OCI-LY7 (cell line): ENCODE measurements around the gene WSB1. TPM values are rescaled to one million over a fixed set of nuclear protein-coding genes. Genes with fewer than 3 reads are reported as not detected.
A peak's percentile ranks its signal among the peaks of the same experiment; 100 is the strongest.

Source experiments
- BruUV-seq: library from RNA; stranded (reverse); fragments of 400-500 nt; replicated peaks from 2 replicates; lab custom pipeline; 2021; lab: Mats Ljungman, UMichigan
- CTCF ChIA-PET: fragments of 300-600 bp; sonication (Branson Sonifier 250); formaldehyde crosslinking; loops from one replicate; lab custom pipeline; 2022; ENCODE audit warnings: antibody characterized with exemption; ENCODE audit not compliant: unreplicated experiment; lab: Charles Lee
- POLR2A ChIA-PET: fragments of 300-600 bp; sonication (Branson Sonifier 250); formaldehyde crosslinking; loops from one replicate; lab custom pipeline; 2022; ENCODE audit warnings: antibody characterized with exemption; lab: Charles Lee
- DNase-seq: peaks from one replicate; pipeline ENCODE4 v3.0.0-alpha.2; 2015; ENCODE audit warnings: low spot score
- H2AFZ ChIP-seq: fragments of 200-600 bp; sonication (generic), shearing (Covaris generic); 2 replicates; pipeline ENCODE4 v1.6.1; 2014; ENCODE audit warnings: mild to moderate bottlenecking, antibody characterized with exemption, low read length, moderate library complexity
- H3K27ac ChIP-seq: fragments of 200-600 bp; sonication (generic); 2 replicates; pipeline ENCODE4 v1.5.1; 2014; ENCODE audit warnings: mixed run types, low read depth, mild to moderate bottlenecking, moderate library complexity, low read length, inconsistent platforms; ENCODE audit not compliant: poor library complexity, severe bottlenecking
- H3K36me3 ChIP-seq: fragments of 200-600 bp; sonication (generic); 2 replicates; pipeline ENCODE4 v1.6.1; 2014; ENCODE audit warnings: mild to moderate bottlenecking, antibody characterized with exemption, low read length, moderate library complexity, mixed read lengths; ENCODE audit not compliant: insufficient read depth
- H3K4me1 ChIP-seq: fragments of 200-600 bp; sonication (generic); 2 replicates; pipeline ENCODE4 v1.5.1; 2014; ENCODE audit warnings: mild to moderate bottlenecking, low read length; ENCODE audit not compliant: insufficient read depth, poor library complexity, severe bottlenecking
- H3K4me2 ChIP-seq: fragments of 200-600 bp; sonication (generic); 2 replicates; pipeline ENCODE4 v1.6.1; 2014; ENCODE audit warnings: mild to moderate bottlenecking, low read length
- H3K4me3 ChIP-seq: fragments of 200-600 bp; sonication (generic); 2 replicates; pipeline ENCODE4 v1.5.1; 2014; ENCODE audit warnings: mild to moderate bottlenecking, low read depth, low read length; ENCODE audit not compliant: poor library complexity, severe bottlenecking
- H3K79me2 ChIP-seq: fragments of 200-600 bp; sonication (generic); 2 replicates; pipeline ENCODE4 v1.6.1; 2016; ENCODE audit warnings: low read depth, mild to moderate bottlenecking, low read length, moderate library complexity, mixed read lengths; ENCODE audit not compliant: insufficient read depth
- H3K9me2 ChIP-seq: fragments of 200-600 bp; sonication (generic); 2 replicates; pipeline ENCODE4 v1.6.1; 2016; ENCODE audit warnings: mild to moderate bottlenecking, low read length, mixed read lengths; ENCODE audit not compliant: insufficient read depth
- H3K9me3 ChIP-seq: fragments of 200-600 bp; sonication (generic); 2 replicates; pipeline ENCODE4 v1.6.1; 2014; ENCODE audit warnings: mild to moderate bottlenecking, mixed run types, low read length, mixed read lengths
- H4K20me1 ChIP-seq: fragments of 200-600 bp; sonication (generic); 2 replicates; pipeline ENCODE4 v1.6.1; 2014; ENCODE audit warnings: mild to moderate bottlenecking, antibody characterized with exemption, low read length, moderate library complexity, mixed read lengths; ENCODE audit not compliant: insufficient read depth
- CTCF ChIP-seq: fragments of 200-600 bp; sonication (generic); conservative IDR thresholded peaks from 2 replicates; pipeline ENCODE4 v1.5.1; 2014; ENCODE audit warnings: mild to moderate bottlenecking, antibody characterized with exemption, low read length, moderate library complexity, mixed read lengths
- EZH2phosphoT487 ChIP-seq: fragments of 200-600 bp; sonication (generic); IDR thresholded peaks from 2 replicates; pipeline ENCODE4 v1.6.1; 2018; ENCODE audit warnings: low read depth, borderline replicate concordance, mild to moderate bottlenecking, mixed run types, antibody characterized with exemption, low read length, moderate library complexity, mixed read lengths
- intact Hi-C: fragments of 100-400 bp; cut with micrococcal nuclease; formaldehyde crosslinking; loops from one replicate; pipeline ENCODE4 v1.10.0; 2022; ENCODE audit not compliant: unreplicated experiment
- total RNA-seq, 2 experiments: library from RNA; depleted of rRNA in 1 of 2; stranded (reverse); fragments of >200 nt in 1 of 2; shearing (Covaris generic) in 1 of 2; gene quantifications; 2 replicates each; pipeline ENCODE4 v1.2.3, GENCODE V29; 2014 to 2022

WSB1 gene
- total RNA-seq, 2 experiments from 2014 or later, result 115 to 118 TPM

- peaks cover 59% of the 10 kb centered on the region for H3K79me2 ChIP-seq
- H3K4me3 ChIP-seq, result peak overlapping the region; percentile 99
- TF ChIP-seq EZH2phosphoT487 (no peak), CTCF (no peak)
- H3K4me1 ChIP-seq, result peaks cover 32% of the 10 kb centered on the region
- BruUV-seq, result TSS peak; percentile 65
- H4K20me1 ChIP-seq, result peaks cover 6% of the 10 kb centered on the region
- POLR2A ChIA-PET, result interaction anchor here (0.9 to 2.0 kb wide), 8 partner anchors 9 to 29 kb away, joined by 3 to 11 read pairs (median 4); no protein-coding TSS in a partner anchor
- H3K9me3 ChIP-seq, result no peaks in the 10 kb centered on the region
- peak; percentile 59 for DNase-seq
- peak overlapping the region; percentile 98 for H2AFZ ChIP-seq
- peak overlapping the region; percentile 88 for H3K4me2 ChIP-seq
- H3K9me2 ChIP-seq, result no peaks in the 10 kb centered on the region
- intact Hi-C loops, result loop anchor here (2.0 to 5.0 kb wide), 3 partner anchors 50 to 162 kb away; partner anchors contain the start of gene KSR1
- peak overlapping the region; percentile 82 for H3K27ac ChIP-seq
- CTCF ChIA-PET, result no interaction called here
- peaks cover 10% of the 10 kb centered on the region for H3K36me3 ChIP-seq
Measured at GRCh38 chr17:27294689-27295630, 1.0 kb downstream of the WSB1 start.

GRCh38 chr17:27295945-27296344 is 2.0 kb downstream of the WSB1 start:
- H3K27ac ChIP-seq, result no peak overlapping the region
- POLR2A ChIA-PET, result interaction anchor here (0.6 to 1.7 kb wide), 6 partner anchors 8 to 59 kb away, joined by 3 to 6 read pairs (median 4); no protein-coding TSS in a partner anchor
- H3K79me2 ChIP-seq, result peaks cover 69% of the 10 kb centered on the region
- H3K9me3 ChIP-seq, result no peaks in the 10 kb centered on the region
- H3K4me3 ChIP-seq, result peak overlapping the region; percentile 99
- intact Hi-C loops, result loop anchor here (2.0 kb wide), 2 partner anchors 51 to 57 kb away; no protein-coding TSS in a partner anchor
- CTCF ChIA-PET, result interaction anchor here (0.5 kb wide), 1 partner anchor 27 kb away, joined by 3 read pairs; no protein-coding TSS in a partner anchor
- peaks cover 10% of the 10 kb centered on the region for H3K36me3 ChIP-seq
- H4K20me1 ChIP-seq, result peaks cover 6% of the 10 kb centered on the region
- DNase-seq, result no peak
- BruUV-seq, result no TSS peak
- H3K4me2 ChIP-seq, result peak overlapping the region; percentile 88
- TF ChIP-seq EZH2phosphoT487 (no peak), CTCF (no peak)
- H2AFZ ChIP-seq, result no peak overlapping the region
- no peaks in the 10 kb centered on the region for H3K9me2 ChIP-seq
- H3K4me1 ChIP-seq, result peaks cover 32% of the 10 kb centered on the region
